GM19372 (cell line): ENCODE data around the gene DCTPP1.

Experiments
- ATAC-seq: cut with Tn5 transposase; IDR thresholded peaks from one replicate; pipeline ENCODE4 v1.9.1; 2021; ENCODE audit warnings: mild to moderate bottlenecking, low read depth, moderate library complexity; ENCODE audit not compliant: unreplicated experiment

Gene DCTPP1

GRCh38 chr16:30394592-30395154, 35.2 kb downstream of the DCTPP1 start:
- no peak for ATAC-seq

DNA sequence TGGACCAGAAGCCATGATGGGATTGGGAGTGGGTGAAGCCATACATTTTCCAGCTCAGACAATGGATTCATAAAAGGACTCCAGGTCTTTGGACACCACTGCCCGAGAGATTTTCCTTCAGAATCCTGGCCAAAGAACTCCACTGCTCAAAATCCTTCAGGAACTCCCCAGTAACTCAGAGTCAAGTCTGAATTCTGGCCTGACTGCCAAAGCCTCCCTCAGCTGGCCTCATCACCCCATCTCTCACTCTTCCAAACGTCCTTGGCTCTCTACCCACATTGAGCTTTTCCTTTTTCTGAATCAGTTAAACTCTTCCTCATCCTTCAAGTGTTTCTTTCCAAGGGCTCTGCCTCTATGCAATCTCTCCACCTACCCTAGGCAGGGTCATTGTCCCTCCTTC, 46.3 kb downstream of the DCTPP1 start:
- no peak for ATAC-seq

GRCh38 chr16:30382111-30382881, 47.5 kb downstream of the DCTPP1 start, which contains the start of gene SEPTIN1:
Gene SEPTIN1 (minus strand): TSS chr16:30382561. CDS start chr16:30382542, 19 bp downstream.
- ATAC-seq: no peak

DNA sequence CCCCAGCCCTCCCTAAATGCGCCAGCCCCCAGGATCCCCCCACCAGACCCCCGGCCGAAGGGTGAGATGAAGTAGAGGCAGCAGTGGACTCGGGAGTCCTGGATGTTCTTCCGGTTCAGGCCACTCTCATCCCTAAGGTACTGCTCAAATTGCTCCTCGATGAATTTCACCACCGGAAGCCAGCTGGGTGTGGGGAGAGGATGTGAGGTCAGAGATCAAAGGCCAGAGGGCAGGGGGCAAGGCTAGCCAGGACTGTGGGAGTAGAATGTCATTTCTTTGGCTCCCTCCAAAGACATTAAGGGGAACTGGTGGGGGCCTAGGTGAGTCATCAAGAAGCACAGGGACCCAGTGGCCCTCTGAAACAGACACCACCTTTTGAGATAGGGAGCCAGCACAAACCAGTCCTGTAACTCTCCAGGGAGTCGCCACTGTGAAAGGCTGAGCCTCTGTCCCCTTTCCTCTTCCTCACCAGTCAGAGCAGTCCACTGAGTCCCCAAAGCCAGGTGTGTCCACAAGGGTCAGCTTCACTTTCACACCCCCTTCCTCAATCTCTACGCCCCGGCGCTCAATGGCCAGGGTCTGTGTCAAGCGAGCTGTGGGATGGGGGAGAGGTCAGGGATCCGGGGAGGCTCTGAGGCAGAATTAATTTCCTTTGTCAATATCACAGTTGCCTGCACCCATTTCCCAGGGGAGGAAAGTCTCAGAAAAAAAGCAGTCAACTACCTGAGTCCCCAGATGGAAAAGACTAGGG, 48.4 kb downstream of the DCTPP1 start:
- ATAC-seq: no peak

- no peak for ATAC-seq
These were observed 49.0 kb downstream of the DCTPP1 start for GRCh38 chr16:30380803-30381208.

DNA sequence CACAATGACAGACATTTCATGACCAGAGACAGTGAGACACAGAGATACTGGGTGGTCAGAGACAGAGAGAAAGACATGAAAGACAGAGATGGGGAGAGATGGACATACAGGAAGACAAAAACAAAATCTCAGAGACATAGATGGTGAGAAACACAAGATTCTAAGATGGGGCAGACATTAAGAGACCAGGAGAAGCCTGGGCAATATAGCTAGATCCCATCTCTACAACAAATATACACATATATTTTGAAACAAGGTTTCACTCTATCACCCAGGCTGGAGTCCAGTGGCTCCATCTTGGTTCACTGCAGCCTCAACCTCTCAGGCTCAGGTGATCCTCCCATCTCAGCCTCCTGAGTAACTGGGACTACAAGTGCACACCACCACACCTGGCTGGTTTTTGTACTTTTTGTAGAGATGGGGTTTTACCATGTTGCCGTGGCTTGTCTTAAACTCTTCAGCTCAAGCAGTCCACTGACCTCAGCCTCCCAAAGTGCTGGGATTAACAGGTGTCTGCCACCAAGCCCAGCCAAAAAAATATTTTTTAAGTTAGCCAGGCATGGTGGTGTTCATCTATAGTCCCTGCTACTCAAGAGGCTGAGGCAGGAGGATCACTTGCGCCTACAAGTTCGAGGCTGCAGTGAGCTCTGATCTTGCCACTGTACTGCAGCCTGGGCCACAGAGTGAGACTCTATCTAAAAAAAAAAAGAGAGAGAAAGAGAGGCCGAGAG, 49.6 kb downstream of the DCTPP1 start:
- no peak for ATAC-seq

DNA sequence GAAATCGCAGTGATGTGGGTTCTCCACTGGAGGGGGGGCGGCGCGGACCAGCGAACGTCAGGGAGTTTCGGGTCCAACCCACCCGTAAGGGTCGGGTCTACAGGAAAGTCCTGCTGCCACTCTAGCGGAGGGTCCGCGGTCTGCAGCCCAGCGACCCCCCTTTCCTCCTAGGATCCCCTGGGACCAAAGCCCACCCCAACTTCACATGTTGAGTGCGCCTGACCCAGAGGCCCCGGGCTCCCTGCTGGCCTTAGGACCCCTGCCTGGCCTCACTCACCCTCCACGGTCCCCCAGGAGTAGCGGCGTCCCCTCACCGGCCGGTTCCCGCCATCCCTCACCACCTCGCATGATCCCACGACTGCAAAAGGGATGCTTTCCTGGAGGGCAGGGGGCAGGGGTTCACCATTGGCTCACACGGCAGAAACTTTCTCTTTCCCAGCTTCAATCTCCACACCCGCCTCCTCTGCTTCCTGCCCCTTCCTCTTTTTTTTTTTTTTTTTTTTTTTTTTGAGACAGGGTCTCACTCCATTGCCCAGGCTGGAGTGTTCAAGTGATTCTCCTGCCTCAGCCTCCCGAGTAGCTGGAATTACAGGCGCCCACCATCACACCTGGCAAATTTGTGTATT, 50.6 kb downstream of the DCTPP1 start:
- ATAC-seq: no peak

- ATAC-seq: peak; percentile 85
These were observed 51.3 kb downstream of the DCTPP1 start for GRCh38 chr16:30378236-30379157.

DNA sequence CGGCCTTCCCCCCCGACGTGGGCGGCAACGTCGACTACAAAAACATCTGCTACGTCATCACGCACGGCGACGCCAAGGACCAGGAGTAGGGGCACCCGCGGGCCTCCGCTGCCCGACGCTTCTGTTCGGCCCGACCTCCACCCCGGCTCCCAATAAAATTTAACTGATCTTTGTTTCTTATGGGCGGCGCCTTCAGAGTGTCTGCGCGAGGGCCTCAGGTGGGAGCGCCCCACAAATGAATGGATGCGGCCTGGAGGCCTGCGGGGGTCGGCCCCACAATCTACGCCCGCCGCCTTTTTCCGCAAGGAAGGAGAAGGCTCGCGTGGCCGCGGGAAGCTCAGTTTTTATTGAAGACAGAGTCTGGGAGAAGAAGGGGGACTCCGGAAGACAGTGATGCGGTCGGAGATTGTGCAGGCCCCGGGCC, 52.0 kb downstream of the DCTPP1 start:
- peak; percentile 40 for ATAC-seq

GRCh38 chr16:30377050-30377811, 52.6 kb downstream of the DCTPP1 start:
- no peak for ATAC-seq

GRCh38 chr16:30376461-30376902, 53.3 kb downstream of the DCTPP1 start:
- no peak for ATAC-seq

DNA sequence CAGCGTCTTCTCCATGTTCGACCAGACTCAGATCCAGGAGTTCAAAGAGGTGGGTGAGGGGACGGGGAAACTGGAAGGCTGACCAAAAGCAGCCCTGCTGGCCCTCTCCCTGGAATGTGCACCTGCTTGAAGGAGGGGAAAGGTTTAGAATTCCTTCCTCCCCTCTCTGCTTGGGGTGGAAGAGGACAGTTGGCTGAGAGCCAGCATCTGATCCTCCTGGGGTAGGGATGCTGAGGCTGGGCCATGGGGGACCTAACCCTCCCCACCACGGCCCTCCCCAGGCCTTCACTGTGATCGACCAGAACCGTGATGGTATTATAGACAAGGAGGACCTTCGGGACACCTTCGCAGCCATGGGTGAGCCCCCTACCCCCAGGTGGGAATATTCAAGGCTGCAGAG, 54.0 kb downstream of the DCTPP1 start:
- ATAC-seq: no peak

- ATAC-seq: no peak
These were observed 55.3 kb downstream of the DCTPP1 start, which contains the start of gene MYL11 for GRCh38 chr16:30374538-30374937. Gene MYL11 (plus strand): TSS chr16:30374802. CDS start chr16:30374858, 56 bp downstream.
